Adrenal gland (tissue), 12 donors: ENCODE data around the gene RALB. TPM values are rescaled to one million over a fixed set of nuclear protein-coding genes. Genes with fewer than 3 reads are reported as not detected.

Experiments used
- DNase-seq, 7 donors: peaks; one replicate each; pipeline ENCODE4 v3.0.0-alpha.2; 2019 to 2020
- H3K27ac ChIP-seq, 5 donors: fragments of 200-600 bp; sonication (generic) in 4 of 5; 1 replicate in 3 of 5; 2 replicates in 2 of 5; pipeline versions ENCODE4 v1.5.1 to v1.8.0; 2016 to 2020; ENCODE audit warnings: mild to moderate bottlenecking in 1 of 5
- H3K27me3 ChIP-seq: fragments of 200-600 bp; 2 replicates; pipeline ENCODE4 v1.8.0; 2021
- H3K36me3 ChIP-seq, 2 donors: fragments of 200-600 bp; replicated peaks in 1 of 2; 1 replicate in 1 of 2; 2 replicates in 1 of 2; pipeline versions ENCODE4 v1.5.1 to v1.8.0; 2018 to 2022
- H3K4me1 ChIP-seq, 2 donors: fragments of 200-600 bp; replicated peaks in 1 of 2; 1 replicate in 1 of 2; 2 replicates in 1 of 2; pipeline versions ENCODE4 v1.5.1 to v1.8.0; 2018 to 2021
- H3K4me3 ChIP-seq, 4 donors: fragments of 200-600 bp; sonication (generic) in 3 of 4; one replicate each; pipeline ENCODE4 v1.5.1; 2016 to 2018
- H3K9me3 ChIP-seq, 3 donors: fragments of 200-600 bp; sonication (generic) in 1 of 3; replicated peaks in 1 of 3; 1 replicate in 2 of 3; 2 replicates in 1 of 3; pipeline versions ENCODE4 v1.5.1 to v1.8.0; 2016 to 2021
- POLR2A ChIP-seq, 2 donors: fragments of 450-650 bp; IDR thresholded peaks; one replicate each; pipeline ENCODE4 v1.6.1; 2017; ENCODE audit warnings: antibody characterized with exemption in 2 of 2, mild to moderate bottlenecking in 2 of 2, moderate library complexity in 1 of 2
- WGBS, 4 donors: extraction: QIAGEN DNeasy Blood & Tissue Kit in 2 of 4; methylation state at CpG; one replicate each; pipeline versions ENCODE4 v1.1.5 to v1.1.7; 2013 to 2017; 5-methylcytosine and 5-hydroxymethylcytosine counted together
- intact Hi-C, 2 donors: fragments of 100-400 bp; cut with DNase I; formaldehyde crosslinking; loops; one replicate each; pipeline versions ENCODE4 v1.14.1 to v1.15.0; 2022 to 2023
- polyA plus RNA-seq, 3 donors: library from polyadenylated mRNA; stranded (reverse); fragments of 200-250 nt in 2 of 3; fragments of 350-450 nt in 1 of 3; fragmentation: Illumina TruSeq in 1 of 3; extraction: RNeasy Lipid Tissue Mini Kit (QIAGEN cat#74804) in 1 of 3; gene quantifications; one replicate each; pipeline ENCODE4 v1.2.3, GENCODE V29; 2013 to 2014
- total RNA-seq, 9 donors: library from RNA; depleted of rRNA in 4 of 9; stranded (reverse); fragments of >200 nt in 4 of 9; fragments of 120-200 nt in 1 of 9; fragmentation: NEBNext Ultra II Directional in 1 of 9; extraction: Animal tissue kit (Norgen Biotek cat#: 25700) in 1 of 9; gene quantifications; one replicate each; pipeline versions ENCODE4 v1.1.0 to v1.2.4, GENCODE V29; 2013 to 2023
- TF ChIP-seq, protein P1 (sequence below), 6 experiments: fragments of 450-650 bp in 4 of 6; fragments of 200-600 bp in 2 of 6; sonication (generic) in 1 of 6; IDR thresholded peaks; 1 replicate in 5 of 6; 2 replicates in 1 of 6; pipeline versions ENCODE4 v1.5.1 to v1.8.0; 2016 to 2021; ENCODE audit warnings: antibody characterized with exemption in 6 of 6, mild to moderate bottlenecking in 2 of 6, moderate library complexity in 1 of 6
- donor health status: healthy with polysubstance abuse.
- donor health status: Bipolar disorder and iron deficiency.
- donor health status: DM: yes; HTN: yes; CAD: no.
- donor health status: DM: no; HTN: no; CAD: no.
- donor health status: DM: no; HTN: no; CAD: no.
- donor health status: DM: yes; HTN: yes; CAD: no.

Gene RALB
- total and polyA plus RNA-seq, 12 donors: 20.7 to 94.3 (median 51.6) TPM

DNA sequence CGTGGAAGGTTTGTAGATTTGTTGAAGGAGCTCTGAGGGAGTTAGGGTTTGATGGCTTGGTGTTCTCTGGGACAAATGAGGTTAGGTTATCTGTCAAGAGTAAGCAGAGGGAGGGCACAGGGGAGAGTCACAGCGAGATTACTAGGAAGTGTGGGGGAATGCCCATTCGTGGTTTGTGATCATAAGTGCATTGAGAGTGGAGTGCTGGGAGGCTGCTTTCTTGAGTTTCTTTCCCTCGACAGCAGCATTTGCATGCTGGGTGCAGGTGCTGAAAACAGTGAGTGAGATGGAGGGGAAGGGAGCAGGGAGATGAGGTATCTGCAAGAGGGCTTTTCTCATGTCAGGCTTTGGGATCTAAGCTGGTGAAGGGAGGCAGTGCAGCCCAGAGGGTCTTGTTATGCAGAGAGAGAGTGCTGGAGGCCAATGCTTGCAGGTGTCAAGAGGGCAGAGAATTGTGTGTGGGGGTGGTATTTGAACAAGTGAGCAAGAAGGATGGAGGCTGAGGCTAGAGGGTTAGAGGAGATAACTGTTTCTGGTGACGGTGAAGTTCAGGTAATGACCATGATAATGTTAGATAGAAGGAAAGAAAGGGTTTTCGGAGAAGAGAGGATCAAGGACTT, 8.8 kb downstream of the RALB start:
- intact Hi-C loops: loop anchor here in 1 of 2 donors (5.0 kb wide), 1 partner anchor 36 kb away; no protein-coding TSS in a partner anchor
- Histone ChIP-seq H3K36me3 (no peaks in the 10 kb centered on the region), H3K4me3 (no peak overlapping the region), H3K27me3 (no peaks in the 10 kb centered on the region), H3K4me1 (peaks cover 10 to 19% of the 10 kb centered on the region in 2 donors), H3K9me3 (no peaks in the 10 kb centered on the region), H3K27ac (no peak overlapping the region)
- no peak for DNase-seq
- 88 to 93% (median 89%) methylated on average over 6 of the region's 6 CpGs for WGBS, 4 donors
- TF ChIP-seq POLR2A (IDR thresholded peaks at IDR 0.05): no peak
- TF ChIP-seq, protein P1, sequence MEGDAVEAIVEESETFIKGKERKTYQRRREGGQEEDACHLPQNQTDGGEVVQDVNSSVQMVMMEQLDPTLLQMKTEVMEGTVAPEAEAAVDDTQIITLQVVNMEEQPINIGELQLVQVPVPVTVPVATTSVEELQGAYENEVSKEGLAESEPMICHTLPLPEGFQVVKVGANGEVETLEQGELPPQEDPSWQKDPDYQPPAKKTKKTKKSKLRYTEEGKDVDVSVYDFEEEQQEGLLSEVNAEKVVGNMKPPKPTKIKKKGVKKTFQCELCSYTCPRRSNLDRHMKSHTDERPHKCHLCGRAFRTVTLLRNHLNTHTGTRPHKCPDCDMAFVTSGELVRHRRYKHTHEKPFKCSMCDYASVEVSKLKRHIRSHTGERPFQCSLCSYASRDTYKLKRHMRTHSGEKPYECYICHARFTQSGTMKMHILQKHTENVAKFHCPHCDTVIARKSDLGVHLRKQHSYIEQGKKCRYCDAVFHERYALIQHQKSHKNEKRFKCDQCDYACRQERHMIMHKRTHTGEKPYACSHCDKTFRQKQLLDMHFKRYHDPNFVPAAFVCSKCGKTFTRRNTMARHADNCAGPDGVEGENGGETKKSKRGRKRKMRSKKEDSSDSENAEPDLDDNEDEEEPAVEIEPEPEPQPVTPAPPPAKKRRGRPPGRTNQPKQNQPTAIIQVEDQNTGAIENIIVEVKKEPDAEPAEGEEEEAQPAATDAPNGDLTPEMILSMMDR (IDR thresholded peaks at IDR 0.05): no peak

GRCh38 chr2:120262150-120262549, 9.5 kb downstream of the RALB start:
- no peaks in the 10 kb centered on the region for H3K36me3 ChIP-seq
- no peaks in the 10 kb centered on the region for H3K9me3 ChIP-seq
- no peak overlapping the region for H3K4me3 ChIP-seq
- intact Hi-C loops: loop anchor here in 1 of 2 donors (5.0 kb wide), 1 partner anchor 35 kb away; no protein-coding TSS in a partner anchor
- no peak for DNase-seq
- no peak for TF ChIP-seq POLR2A (IDR thresholded peaks at IDR 0.05)
- TF ChIP-seq, protein P1 (IDR thresholded peaks at IDR 0.05): no peak
- no peaks in the 10 kb centered on the region for H3K27me3 ChIP-seq
- H3K4me1 ChIP-seq: peaks cover 7 to 12% of the 10 kb centered on the region in 2 donors
- H3K27ac ChIP-seq: no peak overlapping the region
- 46 to 93% (median 72%) methylated on average over 2 of the region's 2 CpGs for WGBS, 4 donors

GRCh38 chr2:120262761-120263428, 10.2 kb downstream of the RALB start:
- WGBS, 4 donors: 66 to 91% (median 78%) methylated on average over 10 of the region's 10 CpGs
- TF ChIP-seq, protein P1 (IDR thresholded peaks at IDR 0.05): no peak
- TF ChIP-seq POLR2A (IDR thresholded peaks at IDR 0.05): no peak
- Histone ChIP-seq H3K36me3 (no peaks in the 10 kb centered on the region), H3K27ac (no peak overlapping the region), H3K4me1 (peaks cover under 1 to 5% of the 10 kb centered on the region in 2 donors), H3K9me3 (no peaks in the 10 kb centered on the region), H3K27me3 (no peaks in the 10 kb centered on the region), H3K4me3 (no peak overlapping the region)
- DNase-seq: no peak
- intact Hi-C loops: loop anchor here in 1 of 2 donors (5.0 kb wide), 1 partner anchor 34 kb away; no protein-coding TSS in a partner anchor

DNA sequence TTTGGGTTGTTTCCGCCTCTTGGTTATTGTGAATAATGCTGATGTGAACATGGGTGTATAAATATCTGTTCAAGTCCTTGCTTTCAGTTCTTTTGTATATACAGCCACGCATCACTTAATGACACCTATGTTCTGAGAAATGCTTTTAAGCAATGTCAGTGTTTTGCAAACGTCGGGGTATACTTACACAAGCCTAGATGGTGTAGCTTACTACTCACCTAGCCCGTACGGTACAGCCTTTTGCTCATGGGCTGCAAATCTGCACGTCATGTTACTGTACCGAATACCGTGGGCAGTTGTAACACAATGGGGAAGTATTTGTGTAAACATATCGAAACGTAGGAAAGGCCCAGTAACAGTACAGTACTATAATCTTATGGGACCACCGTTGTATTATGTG, 12.4 kb downstream of the RALB start:
- DNase-seq: no peak
- 71 to 87% (median 78%) methylated on average over 12 of the region's 12 CpGs for WGBS, 4 donors
- H3K9me3 ChIP-seq: no peaks in the 10 kb centered on the region
- no peak overlapping the region for H3K4me3 ChIP-seq
- no peaks in the 10 kb centered on the region for H3K36me3 ChIP-seq
- H3K4me1 ChIP-seq: peaks cover 0 to 5% of the 10 kb centered on the region in 2 donors
- intact Hi-C loops: no loop called here
- H3K27ac ChIP-seq: no peak overlapping the region
- TF ChIP-seq POLR2A (IDR thresholded peaks at IDR 0.05): no peak
- TF ChIP-seq, protein P1 (IDR thresholded peaks at IDR 0.05): no peak
- no peaks in the 10 kb centered on the region for H3K27me3 ChIP-seq
